PC-3 (cell line): Measurements from ENCODE around the gene NUAK1.

Experiments
- EZH2 ChIP-seq: fragments of 300-600 bp; sonication (generic); IDR thresholded peaks from one replicate; pipeline ENCODE4 v1.6.1; 2017; ENCODE audit warnings: antibody characterized with exemption, mild to moderate bottlenecking, low read length; ENCODE audit not compliant: unreplicated experiment
- TF ChIP-seq, protein P1 (sequence below): fragments of 300-600 bp; sonication (generic); conservative IDR thresholded peaks from 2 replicates; pipeline ENCODE4 v1.5.1; 2017; ENCODE audit warnings: antibody characterized with exemption, low read depth, mild to moderate bottlenecking, low read length

DNA sequence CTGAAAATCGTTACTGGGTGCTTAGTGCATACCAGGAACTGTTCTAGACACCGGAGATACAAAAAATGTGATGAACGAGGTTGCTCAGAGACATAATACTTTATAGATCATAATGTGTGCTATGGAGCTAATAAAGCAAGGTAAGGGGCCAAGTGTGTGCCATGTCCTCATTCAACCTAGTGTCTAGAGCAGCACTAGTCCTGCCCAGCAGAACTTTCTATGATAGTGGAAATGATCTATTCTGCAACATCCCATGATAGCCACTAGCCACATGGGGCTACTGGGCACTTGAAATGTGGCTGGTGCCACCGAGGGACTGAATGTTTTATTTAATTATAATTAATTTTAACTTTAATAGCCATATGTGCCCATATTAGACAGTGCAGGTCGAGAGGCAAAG lies 15.6 kb downstream of the NUAK1 start:
- TF ChIP-seq, protein P1, sequence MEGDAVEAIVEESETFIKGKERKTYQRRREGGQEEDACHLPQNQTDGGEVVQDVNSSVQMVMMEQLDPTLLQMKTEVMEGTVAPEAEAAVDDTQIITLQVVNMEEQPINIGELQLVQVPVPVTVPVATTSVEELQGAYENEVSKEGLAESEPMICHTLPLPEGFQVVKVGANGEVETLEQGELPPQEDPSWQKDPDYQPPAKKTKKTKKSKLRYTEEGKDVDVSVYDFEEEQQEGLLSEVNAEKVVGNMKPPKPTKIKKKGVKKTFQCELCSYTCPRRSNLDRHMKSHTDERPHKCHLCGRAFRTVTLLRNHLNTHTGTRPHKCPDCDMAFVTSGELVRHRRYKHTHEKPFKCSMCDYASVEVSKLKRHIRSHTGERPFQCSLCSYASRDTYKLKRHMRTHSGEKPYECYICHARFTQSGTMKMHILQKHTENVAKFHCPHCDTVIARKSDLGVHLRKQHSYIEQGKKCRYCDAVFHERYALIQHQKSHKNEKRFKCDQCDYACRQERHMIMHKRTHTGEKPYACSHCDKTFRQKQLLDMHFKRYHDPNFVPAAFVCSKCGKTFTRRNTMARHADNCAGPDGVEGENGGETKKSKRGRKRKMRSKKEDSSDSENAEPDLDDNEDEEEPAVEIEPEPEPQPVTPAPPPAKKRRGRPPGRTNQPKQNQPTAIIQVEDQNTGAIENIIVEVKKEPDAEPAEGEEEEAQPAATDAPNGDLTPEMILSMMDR, result no peak
- no peak for TF ChIP-seq EZH2
